GM12878 (cell line): ENCODE data around the gene DNAJB14. TPM values are rescaled to one million over a fixed set of nuclear protein-coding genes. Genes with fewer than 3 reads are reported as not detected.

ENCODE experiments used
- ATF7 ChIP-seq: fragments of 450-650 bp; IDR thresholded peaks from 2 replicates; pipeline ENCODE4 v1.6.1; 2016; ENCODE audit warnings: low read depth, mild to moderate bottlenecking
- BMI1 ChIP-seq: fragments of 450-650 bp; IDR thresholded peaks from 2 replicates; pipeline ENCODE4 v1.6.1; 2016; ENCODE audit warnings: mild to moderate bottlenecking, moderate library complexity, borderline replicate concordance
- CEBPB ChIP-seq, 2 experiments: fragments of 150-350 bp in 1 of 2; IDR thresholded peaks; 2 replicates each; pipeline ENCODE4 v1.6.1; 2012 to 2014; ENCODE audit warnings: low read depth in 2 of 2, low read length in 2 of 2, borderline replicate concordance in 1 of 2, inconsistent platforms in 1 of 2
- CHD1 ChIP-seq: IDR thresholded peaks from 2 replicates; pipeline ENCODE4 v1.6.1; 2012; ENCODE audit warnings: low read depth, low read length, improper control_type of control experiment
- CHD4 ChIP-seq: fragments of 200-600 bp; sonication (generic); IDR thresholded peaks from 2 replicates; pipeline ENCODE4 v1.6.1; 2016; ENCODE audit warnings: mild to moderate bottlenecking
- CREB1 ChIP-seq: IDR thresholded peaks from 2 replicates; pipeline ENCODE4 v1.6.1; 2012; ENCODE audit warnings: low read depth, mild to moderate bottlenecking, inconsistent platforms
- EZH2 ChIP-seq: IDR thresholded peaks from 2 replicates; pipeline ENCODE4 v1.6.1; 2012; ENCODE audit warnings: low read depth, mild to moderate bottlenecking, control low read depth, inconsistent platforms, low read length, borderline replicate concordance; ENCODE audit not compliant: control insufficient read depth
- HDAC2 ChIP-seq: fragments of 200-600 bp; sonication (generic); IDR thresholded peaks from 2 replicates; pipeline ENCODE4 v1.6.1; 2017
- IRF4 ChIP-seq: IDR thresholded peaks from 2 replicates; pipeline ENCODE4 v1.6.1; 2011; ENCODE audit warnings: low read depth, low read length
- MEF2A ChIP-seq: IDR thresholded peaks from 2 replicates; pipeline ENCODE4 v1.6.1; 2011; ENCODE audit warnings: low read depth, mild to moderate bottlenecking, low read length, moderate library complexity; ENCODE audit not compliant: insufficient read depth
- SIN3A ChIP-seq: IDR thresholded peaks from 2 replicates; pipeline ENCODE4 v1.6.1; 2012; ENCODE audit warnings: low read depth, low read length, improper control_type of control experiment
- SIX5 ChIP-seq: IDR thresholded peaks from 2 replicates; pipeline ENCODE4 v1.6.1; 2011; ENCODE audit warnings: mild to moderate bottlenecking, low read depth, low read length, moderate library complexity; ENCODE audit not compliant: severe bottlenecking
- SMARCA5 ChIP-seq: fragments of 450-650 bp; IDR thresholded peaks from 2 replicates; pipeline ENCODE4 v1.6.1; 2017; ENCODE audit warnings: mild to moderate bottlenecking
- TCF7 ChIP-seq: IDR thresholded peaks from 2 replicates; pipeline ENCODE4 v1.6.1; 2014; ENCODE audit warnings: antibody characterized with exemption, borderline replicate concordance
- YY1 ChIP-seq: IDR thresholded peaks from 2 replicates; pipeline ENCODE4 v1.6.1; 2011; ENCODE audit warnings: low read depth, mild to moderate bottlenecking, low read length
- ZNF24 ChIP-seq: fragments of 450-650 bp; IDR thresholded peaks from 2 replicates; pipeline ENCODE4 v1.6.1; 2017; ENCODE audit warnings: antibody characterized with exemption, mild to moderate bottlenecking
- ZNF622 ChIP-seq: fragments of 450-650 bp; IDR thresholded peaks from 2 replicates; pipeline ENCODE4 v1.6.1; 2017; ENCODE audit warnings: mild to moderate bottlenecking, inconsistent platforms
- polyA plus RNA-seq, 11 experiments: library from polyadenylated mRNA; depleted of rRNA in 4 of 11; unstranded in 6 of 11; stranded (reverse) in 5 of 11; fragments of >200 nt; fragmentation: Nextera tagmentation in 4 of 11; fragmentation: Illumina TruSeq in 1 of 11; extraction: Ambion mirVana in 4 of 11; extraction: Trizol in 1 of 11; gene quantifications; 1 replicate in 1 of 11; 2 replicates in 10 of 11; pipeline versions ENCODE4 v1.2.1 to v1.2.3, GENCODE V29; 2011 to 2016; ENCODE audit warnings: inconsistent platforms in 2 of 11, missing spikeins in 2 of 11, low read depth in 1 of 11
- total RNA-seq, 4 experiments: library from RNA; depleted of rRNA in 3 of 4; stranded (reverse); fragments of >200 nt in 3 of 4; fragmentation: Illumina TruSeq in 1 of 4; extraction: Trizol in 1 of 4; gene quantifications; 2 replicates each; pipeline versions ENCODE4 v1.2.1 to v1.2.3, GENCODE V29; 2013 to 2021
- TF ChIP-seq, protein P1 (sequence below), 3 experiments: IDR thresholded peaks in 2 of 3; conservative IDR thresholded peaks in 1 of 3; 2 replicates each; pipeline ENCODE4 v1.5.1; 2011; ENCODE audit warnings: low read depth in 3 of 3, low read length in 3 of 3, mild to moderate bottlenecking in 3 of 3, control low read depth in 2 of 3, moderate library complexity in 2 of 3, inconsistent platforms in 1 of 3, mixed read lengths in 1 of 3; ENCODE audit not compliant: control insufficient read depth in 2 of 3, insufficient read depth in 1 of 3; ENCODE audit errors: extremely low read depth in 1 of 3
- TF ChIP-seq, protein P2 (sequence below): fragments of 450-650 bp; conservative IDR thresholded peaks from 2 replicates; pipeline ENCODE4 v1.6.1; 2017; ENCODE audit warnings: mild to moderate bottlenecking, moderate library complexity
- TF ChIP-seq, protein P3 (sequence below): fragments of 450-650 bp; IDR thresholded peaks from 2 replicates; pipeline ENCODE4 v1.6.1; 2016; ENCODE audit warnings: mild to moderate bottlenecking
- TF ChIP-seq, protein P4 (sequence below): fragments of 450-650 bp; IDR thresholded peaks from 2 replicates; pipeline ENCODE4 v1.6.1; 2017; ENCODE audit warnings: mild to moderate bottlenecking, moderate library complexity

Gene DNAJB14
- total and polyA plus RNA-seq, 10 of the 15 experiments (the other 5 are each of a cell fraction or from before 2014, with no cell fraction given): 9.5 to 49.2 (median 27.8) TPM

DNA sequence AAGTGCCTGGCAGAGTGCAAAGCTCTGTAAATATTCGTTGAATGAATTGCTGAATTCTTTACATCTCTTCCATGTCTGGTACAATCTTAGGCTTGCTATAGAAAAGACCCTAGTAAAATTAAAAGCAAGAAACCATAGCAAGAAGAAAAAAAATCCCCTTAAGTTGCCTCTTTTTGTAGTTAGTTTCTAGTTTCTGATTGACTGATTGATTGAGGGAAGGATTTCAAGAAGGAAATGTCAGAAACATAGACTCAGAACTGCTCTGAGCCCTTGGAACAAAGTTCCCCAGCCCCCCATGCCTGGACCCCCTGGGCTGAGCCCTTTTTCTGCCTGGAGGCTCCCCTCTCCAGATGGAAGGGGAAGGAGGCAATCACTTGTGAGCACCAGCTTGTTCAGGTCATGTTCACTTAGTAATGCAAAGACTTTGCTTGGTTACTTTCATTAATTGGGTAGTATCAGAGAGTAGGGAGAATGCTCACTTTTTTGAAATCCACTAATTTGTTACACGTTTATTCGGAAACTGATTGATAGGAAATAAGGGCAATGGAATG lies 94.1 kb downstream of the DNAJB14 start (continued):
- TF ChIP-seq, protein P1, sequence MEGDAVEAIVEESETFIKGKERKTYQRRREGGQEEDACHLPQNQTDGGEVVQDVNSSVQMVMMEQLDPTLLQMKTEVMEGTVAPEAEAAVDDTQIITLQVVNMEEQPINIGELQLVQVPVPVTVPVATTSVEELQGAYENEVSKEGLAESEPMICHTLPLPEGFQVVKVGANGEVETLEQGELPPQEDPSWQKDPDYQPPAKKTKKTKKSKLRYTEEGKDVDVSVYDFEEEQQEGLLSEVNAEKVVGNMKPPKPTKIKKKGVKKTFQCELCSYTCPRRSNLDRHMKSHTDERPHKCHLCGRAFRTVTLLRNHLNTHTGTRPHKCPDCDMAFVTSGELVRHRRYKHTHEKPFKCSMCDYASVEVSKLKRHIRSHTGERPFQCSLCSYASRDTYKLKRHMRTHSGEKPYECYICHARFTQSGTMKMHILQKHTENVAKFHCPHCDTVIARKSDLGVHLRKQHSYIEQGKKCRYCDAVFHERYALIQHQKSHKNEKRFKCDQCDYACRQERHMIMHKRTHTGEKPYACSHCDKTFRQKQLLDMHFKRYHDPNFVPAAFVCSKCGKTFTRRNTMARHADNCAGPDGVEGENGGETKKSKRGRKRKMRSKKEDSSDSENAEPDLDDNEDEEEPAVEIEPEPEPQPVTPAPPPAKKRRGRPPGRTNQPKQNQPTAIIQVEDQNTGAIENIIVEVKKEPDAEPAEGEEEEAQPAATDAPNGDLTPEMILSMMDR (IDR thresholded peaks at IDR 0.05 in 2 of 3, conservative IDR thresholded peaks at IDR 0.05 in 1 of 3; ENCODE audit: control insufficient read depth in 2 of 3, extremely low read depth in 1 of 3, insufficient read depth in 1 of 3, low read depth in 3 of 3, low read length in 3 of 3): no peak
- TF ChIP-seq TCF7: 0 out of 2 replicates have a peak, but pooled peaks have one; percentile 19
- no peak for TF ChIP-seq CREB1
- no peak for TF ChIP-seq SMARCA5
- TF ChIP-seq ZNF24: no peak
- TF ChIP-seq ATF7: no peak
- no peak for TF ChIP-seq CHD4
- TF ChIP-seq CHD1: no peak
- no peak for TF ChIP-seq MEF2A
- TF ChIP-seq EZH2: no peak
- TF ChIP-seq HDAC2: no peak
- TF ChIP-seq SIN3A: no peak
- no peak for TF ChIP-seq YY1
- TF ChIP-seq, protein P2, sequence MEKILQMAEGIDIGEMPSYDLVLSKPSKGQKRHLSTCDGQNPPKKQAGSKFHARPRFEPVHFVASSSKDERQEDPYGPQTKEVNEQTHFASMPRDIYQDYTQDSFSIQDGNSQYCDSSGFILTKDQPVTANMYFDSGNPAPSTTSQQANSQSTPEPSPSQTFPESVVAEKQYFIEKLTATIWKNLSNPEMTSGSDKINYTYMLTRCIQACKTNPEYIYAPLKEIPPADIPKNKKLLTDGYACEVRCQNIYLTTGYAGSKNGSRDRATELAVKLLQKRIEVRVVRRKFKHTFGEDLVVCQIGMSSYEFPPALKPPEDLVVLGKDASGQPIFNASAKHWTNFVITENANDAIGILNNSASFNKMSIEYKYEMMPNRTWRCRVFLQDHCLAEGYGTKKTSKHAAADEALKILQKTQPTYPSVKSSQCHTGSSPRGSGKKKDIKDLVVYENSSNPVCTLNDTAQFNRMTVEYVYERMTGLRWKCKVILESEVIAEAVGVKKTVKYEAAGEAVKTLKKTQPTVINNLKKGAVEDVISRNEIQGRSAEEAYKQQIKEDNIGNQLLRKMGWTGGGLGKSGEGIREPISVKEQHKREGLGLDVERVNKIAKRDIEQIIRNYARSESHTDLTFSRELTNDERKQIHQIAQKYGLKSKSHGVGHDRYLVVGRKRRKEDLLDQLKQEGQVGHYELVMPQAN: no peak
- TF ChIP-seq CEBPB (IDR thresholded peaks at IDR 0.05; ENCODE audit: borderline replicate concordance in 1 of 2, low read depth in 2 of 2, low read length in 2 of 2): no peak
- no peak for TF ChIP-seq BMI1
- TF ChIP-seq, protein P3, sequence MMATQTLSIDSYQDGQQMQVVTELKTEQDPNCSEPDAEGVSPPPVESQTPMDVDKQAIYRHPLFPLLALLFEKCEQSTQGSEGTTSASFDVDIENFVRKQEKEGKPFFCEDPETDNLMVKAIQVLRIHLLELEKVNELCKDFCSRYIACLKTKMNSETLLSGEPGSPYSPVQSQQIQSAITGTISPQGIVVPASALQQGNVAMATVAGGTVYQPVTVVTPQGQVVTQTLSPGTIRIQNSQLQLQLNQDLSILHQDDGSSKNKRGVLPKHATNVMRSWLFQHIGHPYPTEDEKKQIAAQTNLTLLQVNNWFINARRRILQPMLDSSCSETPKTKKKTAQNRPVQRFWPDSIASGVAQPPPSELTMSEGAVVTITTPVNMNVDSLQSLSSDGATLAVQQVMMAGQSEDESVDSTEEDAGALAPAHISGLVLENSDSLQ: peak; percentile 78
- no peak for TF ChIP-seq SIX5
- no peak for TF ChIP-seq ZNF622
- TF ChIP-seq, protein P4, sequence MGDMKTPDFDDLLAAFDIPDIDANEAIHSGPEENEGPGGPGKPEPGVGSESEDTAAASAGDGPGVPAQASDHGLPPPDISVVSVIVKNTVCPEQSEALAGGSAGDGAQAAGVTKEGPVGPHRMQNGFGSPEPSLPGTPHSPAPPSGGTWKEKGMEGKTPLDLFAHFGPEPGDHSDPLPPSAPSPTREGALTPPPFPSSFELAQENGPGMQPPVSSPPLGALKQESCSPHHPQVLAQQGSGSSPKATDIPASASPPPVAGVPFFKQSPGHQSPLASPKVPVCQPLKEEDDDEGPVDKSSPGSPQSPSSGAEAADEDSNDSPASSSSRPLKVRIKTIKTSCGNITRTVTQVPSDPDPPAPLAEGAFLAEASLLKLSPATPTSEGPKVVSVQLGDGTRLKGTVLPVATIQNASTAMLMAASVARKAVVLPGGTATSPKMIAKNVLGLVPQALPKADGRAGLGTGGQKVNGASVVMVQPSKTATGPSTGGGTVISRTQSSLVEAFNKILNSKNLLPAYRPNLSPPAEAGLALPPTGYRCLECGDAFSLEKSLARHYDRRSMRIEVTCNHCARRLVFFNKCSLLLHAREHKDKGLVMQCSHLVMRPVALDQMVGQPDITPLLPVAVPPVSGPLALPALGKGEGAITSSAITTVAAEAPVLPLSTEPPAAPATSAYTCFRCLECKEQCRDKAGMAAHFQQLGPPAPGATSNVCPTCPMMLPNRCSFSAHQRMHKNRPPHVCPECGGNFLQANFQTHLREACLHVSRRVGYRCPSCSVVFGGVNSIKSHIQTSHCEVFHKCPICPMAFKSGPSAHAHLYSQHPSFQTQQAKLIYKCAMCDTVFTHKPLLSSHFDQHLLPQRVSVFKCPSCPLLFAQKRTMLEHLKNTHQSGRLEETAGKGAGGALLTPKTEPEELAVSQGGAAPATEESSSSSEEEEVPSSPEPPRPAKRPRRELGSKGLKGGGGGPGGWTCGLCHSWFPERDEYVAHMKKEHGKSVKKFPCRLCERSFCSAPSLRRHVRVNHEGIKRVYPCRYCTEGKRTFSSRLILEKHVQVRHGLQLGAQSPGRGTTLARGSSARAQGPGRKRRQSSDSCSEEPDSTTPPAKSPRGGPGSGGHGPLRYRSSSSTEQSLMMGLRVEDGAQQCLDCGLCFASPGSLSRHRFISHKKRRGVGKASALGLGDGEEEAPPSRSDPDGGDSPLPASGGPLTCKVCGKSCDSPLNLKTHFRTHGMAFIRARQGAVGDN: no peak
- TF ChIP-seq IRF4: peak; percentile 45; the same call in 1 of the 2 replicates
